Smooth muscle cell (in vitro differentiated cells): Measurements from ENCODE around the gene DIO2. TPM values are rescaled to one million over a fixed set of nuclear protein-coding genes. Genes with fewer than 3 reads are reported as not detected.
A peak's percentile ranks its signal among the peaks of the same experiment; 100 is the strongest.

Experiments
- DNase-seq: peaks from one replicate; lab custom pipeline; 2025; ENCODE audit not compliant: unreplicated experiment; lab: John Stamatoyannopoulos, UW
- H2AFZ ChIP-seq: fragments of 200-600 bp; sonication (generic); 2 replicates; pipeline ENCODE4 v1.6.0; 2016; ENCODE audit warnings: antibody characterized with exemption, low read depth, mild to moderate bottlenecking
- H3F3A ChIP-seq: fragments of 200-600 bp; sonication (generic); 2 replicates; pipeline ENCODE4 v1.6.0; 2017; ENCODE audit warnings: antibody characterized with exemption, low read depth
- H3K27ac ChIP-seq: fragments of 200-600 bp; sonication (generic); 2 replicates; pipeline ENCODE4 v1.5.1; 2016; ENCODE audit warnings: low read depth, mild to moderate bottlenecking
- H3K27me3 ChIP-seq: fragments of 200-600 bp; sonication (generic); 2 replicates; pipeline ENCODE4 v1.6.1; 2016; ENCODE audit warnings: low read depth, mild to moderate bottlenecking
- H3K36me3 ChIP-seq: fragments of 200-600 bp; sonication (generic); 2 replicates; pipeline ENCODE4 v1.5.1; 2016; ENCODE audit warnings: low read depth
- H3K4me1 ChIP-seq: fragments of 200-600 bp; sonication (generic); 2 replicates; pipeline ENCODE4 v1.5.1; 2016; ENCODE audit warnings: low read depth
- H3K4me2 ChIP-seq: fragments of 200-600 bp; sonication (generic); 2 replicates; pipeline ENCODE4 v1.6.0; 2016; ENCODE audit warnings: mild to moderate bottlenecking
- H3K4me3 ChIP-seq: fragments of 200-600 bp; sonication (generic); 2 replicates; pipeline ENCODE4 v1.5.1; 2016; ENCODE audit warnings: mild to moderate bottlenecking
- H3K79me2 ChIP-seq: fragments of 200-600 bp; sonication (generic); 2 replicates; pipeline ENCODE4 v1.6.0; 2016; ENCODE audit warnings: low read depth, mild to moderate bottlenecking
- H3K9ac ChIP-seq: fragments of 200-600 bp; sonication (generic); 2 replicates; pipeline ENCODE4 v1.6.0; 2016; ENCODE audit warnings: low read depth
- H3K9me3 ChIP-seq: fragments of 200-600 bp; sonication (generic); replicated peaks from 2 replicates; pipeline ENCODE4 v1.5.1; 2016; ENCODE audit warnings: low read depth
- H4K20me1 ChIP-seq: fragments of 200-600 bp; sonication (generic); 2 replicates; pipeline ENCODE4 v1.6.0; 2016; ENCODE audit warnings: low read depth
- WGBS: methylation state at CpG from one replicate; pipeline ENCODE4 v1.1.7; 2016; ENCODE audit warnings: low lambda C conversion rate; 5-methylcytosine and 5-hydroxymethylcytosine counted together
- polyA plus RNA-seq: library from polyadenylated mRNA; unstranded; fragments of >200 nt; fragmentation: Nextera tagmentation; extraction: Ambion mirVana; gene quantifications from 2 replicates; pipeline ENCODE4 v1.2.1, GENCODE V29; 2016
- total RNA-seq: library from RNA; depleted of rRNA; stranded (reverse); fragments of >200 nt; gene quantifications from 2 replicates; pipeline ENCODE4 v1.2.3, GENCODE V29; 2014
- TF ChIP-seq, protein P1 (sequence below): fragments of 200-600 bp; sonication (generic); IDR thresholded peaks from 2 replicates; pipeline ENCODE4 v1.5.1; 2017; ENCODE audit warnings: borderline replicate concordance, mild to moderate bottlenecking, antibody characterized with exemption; ENCODE audit not compliant: insufficient read depth, poor library complexity, severe bottlenecking

DIO2 gene
- total and polyA plus RNA-seq, 2 experiments from 2014 or later = 0.33 to 3.9 TPM

DNA sequence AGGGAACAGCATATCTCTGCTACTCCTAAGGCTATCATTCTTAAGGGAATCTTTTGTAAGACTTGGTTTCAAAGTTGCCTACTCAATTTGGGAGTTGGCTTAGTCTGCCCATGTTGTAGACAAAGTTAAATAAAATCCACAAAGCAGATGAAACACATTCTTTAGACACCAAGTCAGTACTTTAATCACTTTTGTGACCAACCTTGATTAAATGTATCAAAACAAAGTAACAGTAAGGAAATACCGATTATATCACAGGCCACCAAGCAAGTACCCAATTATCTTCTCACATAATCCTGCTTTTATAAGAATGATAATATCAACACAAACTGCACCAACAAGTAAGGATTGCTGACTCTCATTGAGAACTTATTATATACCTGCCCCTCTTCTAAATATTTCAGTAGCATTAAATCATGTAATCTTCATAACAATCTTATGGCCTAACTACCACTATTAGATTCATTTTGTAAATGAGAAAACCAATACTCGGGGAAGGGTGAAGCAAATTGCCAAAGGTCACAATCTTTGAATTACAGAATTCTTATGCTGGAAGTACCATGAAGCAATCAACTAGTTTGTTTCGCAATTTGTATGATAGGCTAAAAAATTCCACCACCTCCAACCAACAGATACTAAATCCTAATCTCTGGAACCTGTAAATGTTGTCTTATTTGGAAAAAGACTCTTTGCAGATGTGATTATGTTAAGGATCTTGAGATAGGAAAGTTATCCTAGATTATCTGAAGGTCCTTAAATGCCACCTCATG lies 12.6 kb upstream of the DIO2 start:
- TF ChIP-seq, protein P1, sequence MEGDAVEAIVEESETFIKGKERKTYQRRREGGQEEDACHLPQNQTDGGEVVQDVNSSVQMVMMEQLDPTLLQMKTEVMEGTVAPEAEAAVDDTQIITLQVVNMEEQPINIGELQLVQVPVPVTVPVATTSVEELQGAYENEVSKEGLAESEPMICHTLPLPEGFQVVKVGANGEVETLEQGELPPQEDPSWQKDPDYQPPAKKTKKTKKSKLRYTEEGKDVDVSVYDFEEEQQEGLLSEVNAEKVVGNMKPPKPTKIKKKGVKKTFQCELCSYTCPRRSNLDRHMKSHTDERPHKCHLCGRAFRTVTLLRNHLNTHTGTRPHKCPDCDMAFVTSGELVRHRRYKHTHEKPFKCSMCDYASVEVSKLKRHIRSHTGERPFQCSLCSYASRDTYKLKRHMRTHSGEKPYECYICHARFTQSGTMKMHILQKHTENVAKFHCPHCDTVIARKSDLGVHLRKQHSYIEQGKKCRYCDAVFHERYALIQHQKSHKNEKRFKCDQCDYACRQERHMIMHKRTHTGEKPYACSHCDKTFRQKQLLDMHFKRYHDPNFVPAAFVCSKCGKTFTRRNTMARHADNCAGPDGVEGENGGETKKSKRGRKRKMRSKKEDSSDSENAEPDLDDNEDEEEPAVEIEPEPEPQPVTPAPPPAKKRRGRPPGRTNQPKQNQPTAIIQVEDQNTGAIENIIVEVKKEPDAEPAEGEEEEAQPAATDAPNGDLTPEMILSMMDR = no peak
- Histone ChIP-seq H3K9ac (no peak overlapping the region), H3K36me3 (no peaks in the 10 kb centered on the region), H3K4me1 (no peaks in the 10 kb centered on the region), H4K20me1 (no peaks in the 10 kb centered on the region), H2AFZ (no peak overlapping the region), H3K27me3 (no peaks in the 10 kb centered on the region), H3K27ac (no peak overlapping the region), H3K4me2 (no peak overlapping the region), H3K9me3 (no peaks in the 10 kb centered on the region), H3K79me2 (no peaks in the 10 kb centered on the region), H3F3A (no peaks in the 10 kb centered on the region), H3K4me3 (no peak overlapping the region)
- WGBS = 93% methylated on average over 3 of the region's 3 CpGs
- no peak for DNase-seq

DNA sequence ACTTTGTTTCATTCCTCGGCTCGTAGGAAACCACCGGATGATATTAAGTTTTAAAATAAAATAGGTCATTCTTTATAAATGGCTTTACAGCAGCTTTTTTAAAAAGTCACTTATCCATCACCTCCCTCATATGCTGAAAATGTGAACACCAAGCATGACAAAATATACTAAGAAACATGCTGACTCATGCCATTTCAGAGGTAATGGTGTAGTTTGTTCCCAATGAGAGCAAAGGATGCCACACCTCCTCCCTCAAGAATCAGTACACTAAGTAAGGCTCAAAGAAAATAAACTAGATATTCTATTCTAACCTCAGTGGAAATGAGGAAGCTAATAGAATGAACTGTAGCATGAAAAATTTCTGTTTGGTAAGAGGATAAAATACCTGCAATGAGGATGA lies 5.5 kb upstream of the DIO2 start:
- Histone ChIP-seq H3F3A (no peaks in the 10 kb centered on the region), H3K4me3 (no peak overlapping the region), H3K36me3 (no peaks in the 10 kb centered on the region), H2AFZ (no peak overlapping the region), H3K9ac (no peak overlapping the region), H3K27ac (no peak overlapping the region), H3K4me2 (no peak overlapping the region), H3K27me3 (no peaks in the 10 kb centered on the region), H3K9me3 (no peaks in the 10 kb centered on the region), H3K79me2 (no peaks in the 10 kb centered on the region), H4K20me1 (no peaks in the 10 kb centered on the region), H3K4me1 (peaks cover 5% of the 10 kb centered on the region)
- WGBS = over 99% methylated on average over 3 of the region's 3 CpGs
- TF ChIP-seq, protein P1 = no peak
- no peak for DNase-seq

DNA sequence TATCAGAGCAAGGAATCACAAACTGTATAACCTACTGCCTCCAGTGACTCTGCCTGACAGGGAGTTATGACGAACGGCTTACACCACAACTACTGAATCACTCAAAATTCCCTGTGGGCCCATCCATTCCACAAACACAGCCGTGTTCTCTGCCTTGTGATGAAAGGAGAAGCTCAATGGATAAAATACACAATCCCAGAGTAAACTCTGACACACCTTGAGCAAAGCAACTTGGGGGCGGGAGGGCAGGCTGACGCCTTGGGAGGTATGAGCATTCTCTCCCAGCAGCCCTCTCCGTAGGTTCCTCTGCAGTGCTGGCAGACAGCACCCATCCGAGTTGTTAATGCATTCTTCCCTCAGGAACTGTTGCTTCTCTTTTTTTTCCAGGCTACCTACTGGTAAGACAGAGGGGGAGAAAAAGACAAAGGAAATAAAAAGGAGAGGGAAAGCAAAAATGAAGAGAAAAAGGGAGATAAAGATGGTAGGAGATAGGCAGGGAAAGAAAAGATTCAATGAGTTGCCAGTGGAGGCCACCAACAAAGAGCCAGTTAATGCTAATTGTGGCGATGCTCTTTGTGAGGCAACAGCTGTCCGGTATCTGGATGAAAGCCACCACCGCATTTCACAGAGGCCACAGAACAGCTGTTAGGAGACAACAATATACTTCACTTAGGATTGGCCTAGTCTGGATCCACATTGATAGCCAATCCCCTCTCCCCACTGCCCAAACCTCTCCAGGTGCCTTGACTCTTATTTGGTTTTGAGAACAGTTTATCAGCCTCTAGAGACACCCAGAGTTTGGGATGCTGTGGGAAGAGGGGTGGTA lies 4.7 kb upstream of the DIO2 start:
- 61% methylated on average over 10 of the region's 10 CpGs for WGBS
- no peak overlapping the region for H2AFZ ChIP-seq
- no peaks in the 10 kb centered on the region for H3K79me2 ChIP-seq
- peaks cover 5% of the 10 kb centered on the region for H3K4me1 ChIP-seq
- no peak for DNase-seq
- H3K27me3 ChIP-seq = no peaks in the 10 kb centered on the region
- no peaks in the 10 kb centered on the region for H4K20me1 ChIP-seq
- TF ChIP-seq, protein P1 = no peak
- H3K36me3 ChIP-seq = no peaks in the 10 kb centered on the region
- H3K4me2 ChIP-seq = peak overlapping the region; percentile 25
- peak overlapping the region; percentile 59 for H3K27ac ChIP-seq
- H3K9me3 ChIP-seq = no peaks in the 10 kb centered on the region
- H3K9ac ChIP-seq = no peak overlapping the region
- no peaks in the 10 kb centered on the region for H3F3A ChIP-seq
- H3K4me3 ChIP-seq = no peak overlapping the region
